GM12878 (cell line): ENCODE results near the gene MAD1L1. TPM values are rescaled to one million over a fixed set of nuclear protein-coding genes. Genes with fewer than 3 reads are reported as not detected.

Experiments
- ATAC-seq: fragments of 200-7000 bp; cut with Tn5 transposase; 3 replicates; pipeline ENCODE4 v1.9.1; 2020; ENCODE audit warnings: mild to moderate bottlenecking, moderate library complexity
- BruUV-seq: library from RNA; stranded (reverse); fragments of 400-500 nt; replicated peaks from 2 replicates; lab custom pipeline; 2021; lab: Mats Ljungman, UMichigan
- CTCF ChIA-PET: fragments of 300-600 bp; sonication (Branson Sonifier 250); formaldehyde crosslinking; extraction: SDS; loops from one replicate; lab custom pipeline; 2021; ENCODE audit warnings: inconsistent platforms; lab: Yijun Ruan, JAX
- POLR2A ChIA-PET: fragments of 350-600 bp; formaldehyde crosslinking; extraction: SDS; loops from one replicate; lab custom pipeline; 2021; ENCODE audit warnings: inconsistent platforms; lab: Charles Lee
- RAD21 ChIA-PET: fragments of 300-600 bp; sonication (Branson Sonifier 250); formaldehyde crosslinking; loops from one replicate; lab custom pipeline; 2023; ENCODE audit warnings: antibody characterized with exemption; ENCODE audit not compliant: unreplicated experiment; lab: Charles Lee
- SMC1A ChIA-PET: fragments of 300-600 bp; sonication (Branson Sonifier 250); formaldehyde crosslinking; loops from one replicate; lab custom pipeline; 2023; ENCODE audit not compliant: unreplicated experiment, uncharacterized antibody; lab: Charles Lee
- DNase-seq: peaks from one replicate; pipeline ENCODE4 v3.0.0-alpha.2; 2011; ENCODE audit warnings: low read depth, low spot score
- FAIRE-seq: peaks from 3 replicates; lab custom pipeline; 2011; peaks lifted over from hg19 to GRCh38; lab: Jason Lieb, UNC
- H2AFZ ChIP-seq: 2 replicates; pipeline ENCODE4 v1.6.0; 2011; ENCODE audit warnings: low read depth, low read length, control low read depth; ENCODE audit not compliant: control insufficient read depth
- H3K27ac ChIP-seq: 2 replicates; pipeline ENCODE4 v1.5.1; 2011; ENCODE audit warnings: control low read depth; ENCODE audit not compliant: control insufficient read depth, insufficient read depth
- H3K27me3 ChIP-seq, 2 experiments: replicated peaks in 1 of 2; 2 replicates each; pipeline versions ENCODE4 v1.6.0 to v1.6.1; 2011; ENCODE audit warnings: low read length in 1 of 2; ENCODE audit not compliant: control insufficient read depth in 2 of 2, insufficient read depth in 2 of 2
- H3K36me3 ChIP-seq, 2 experiments: 2 replicates each; pipeline ENCODE4 v1.5.1; 2011; ENCODE audit warnings: low read length in 1 of 2; ENCODE audit not compliant: control insufficient read depth in 2 of 2, insufficient read depth in 2 of 2
- H3K4me1 ChIP-seq: 2 replicates; pipeline ENCODE4 v1.6.1; 2011; ENCODE audit warnings: mild to moderate bottlenecking, low read length, moderate library complexity, mixed read lengths; ENCODE audit not compliant: control insufficient read depth, insufficient read depth
- H3K4me2 ChIP-seq: 2 replicates; pipeline ENCODE4 v1.6.0; 2011; ENCODE audit warnings: control low read depth; ENCODE audit not compliant: control insufficient read depth, insufficient read depth
- H3K4me3 ChIP-seq: fragments of 200-600 bp; sonication (generic); 2 replicates; pipeline ENCODE4 v1.5.1; 2016
- H3K79me2 ChIP-seq: 2 replicates; pipeline ENCODE4 v1.6.0; 2011; ENCODE audit warnings: low read length; ENCODE audit not compliant: control insufficient read depth, insufficient read depth
- H3K9ac ChIP-seq: 2 replicates; pipeline ENCODE4 v1.8.0; 2011; ENCODE audit warnings: low read length, control low read depth, mixed read lengths; ENCODE audit not compliant: control insufficient read depth, insufficient read depth
- H3K9me3 ChIP-seq: replicated peaks from 3 replicates; pipeline ENCODE4 v1.5.1; 2011; ENCODE audit warnings: mild to moderate bottlenecking, low read length; ENCODE audit not compliant: control insufficient read depth, insufficient read depth
- H4K20me1 ChIP-seq: 2 replicates; pipeline ENCODE4 v1.6.0; 2011; ENCODE audit not compliant: control insufficient read depth, insufficient read depth
- ATF7 ChIP-seq: fragments of 450-650 bp; IDR thresholded peaks from 2 replicates; pipeline ENCODE4 v1.6.1; 2016; ENCODE audit warnings: low read depth, mild to moderate bottlenecking
- CHD4 ChIP-seq: fragments of 200-600 bp; sonication (generic); IDR thresholded peaks from 2 replicates; pipeline ENCODE4 v1.6.1; 2016; ENCODE audit warnings: mild to moderate bottlenecking
- EP300 ChIP-seq, 2 experiments: fragments of 150-350 bp in 1 of 2; IDR thresholded peaks; 2 replicates each; pipeline ENCODE4 v1.6.1; 2011 to 2012; ENCODE audit warnings: low read depth in 2 of 2, low read length in 2 of 2, borderline replicate concordance in 1 of 2, improper control_type of control experiment in 1 of 2, inconsistent platforms in 1 of 2; ENCODE audit not compliant: control insufficient read depth in 1 of 2
- IKZF1 ChIP-seq: fragments of 450-650 bp; conservative IDR thresholded peaks from 2 replicates; pipeline ENCODE4 v1.6.1; 2017; ENCODE audit warnings: antibody characterized with exemption, mild to moderate bottlenecking
- IKZF2 ChIP-seq, 2 experiments: fragments of 450-650 bp; IDR thresholded peaks; 2 replicates each; pipeline ENCODE4 v1.6.1; 2017; ENCODE audit warnings: mild to moderate bottlenecking in 2 of 2, moderate library complexity in 2 of 2
- SPI1 ChIP-seq: IDR thresholded peaks from 2 replicates; pipeline ENCODE4 v1.6.1; 2011; ENCODE audit warnings: low read depth, mild to moderate bottlenecking, low read length, moderate library complexity, borderline replicate concordance; ENCODE audit not compliant: insufficient read depth
- STAT1 ChIP-seq: fragments of 450-650 bp; conservative IDR thresholded peaks from 2 replicates; pipeline ENCODE4 v1.6.1; 2014; ENCODE audit warnings: antibody characterized with exemption, mild to moderate bottlenecking
- TCF12 ChIP-seq: IDR thresholded peaks from 2 replicates; pipeline ENCODE4 v1.6.1; 2011; ENCODE audit warnings: low read depth, mild to moderate bottlenecking, low read length
- ZNF274 ChIP-seq: IDR thresholded peaks from one replicate; pipeline ENCODE4 v1.8.0; 2011; ENCODE audit not compliant: insufficient read length, insufficient read depth
- ZNF384 ChIP-seq: IDR thresholded peaks from 2 replicates; pipeline ENCODE4 v1.6.1; 2012; ENCODE audit warnings: low read depth, mild to moderate bottlenecking, low read length, improper control_type of control experiment, borderline replicate concordance
- whole genome bisulfite sequencing: methylation state at CpG from one replicate; pipeline ENCODE4 v1.1.6; 2016; ENCODE audit warnings: low lambda C conversion rate; ENCODE audit not compliant: insufficient replicate concordance, insufficient coverage; ENCODE audit errors: missing lambda C conversion rate; 5-methylcytosine and 5-hydroxymethylcytosine counted together
- in situ Hi-C: fragments of 300-500 bp; cut with MboI; formaldehyde crosslinking; loops from 9 replicates; pipeline ENCODE4 v1.14.3; 2018; ENCODE audit warnings: mixed read lengths
- intact Hi-C: fragments of 100-400 bp; cut with micrococcal nuclease; formaldehyde crosslinking; loops from one replicate; pipeline ENCODE4 v1.14.2; 2022; ENCODE audit not compliant: unreplicated experiment
- polyA plus RNA-seq, 11 experiments: library from polyadenylated mRNA; depleted of rRNA in 4 of 11; unstranded in 6 of 11; stranded (reverse) in 5 of 11; fragments of >200 nt; fragmentation: Nextera tagmentation in 4 of 11; fragmentation: Illumina TruSeq in 1 of 11; extraction: Ambion mirVana in 4 of 11; extraction: Trizol in 1 of 11; gene quantifications; 1 replicate in 1 of 11; 2 replicates in 10 of 11; pipeline versions ENCODE4 v1.2.1 to v1.2.3, GENCODE V29; 2011 to 2016; ENCODE audit warnings: inconsistent platforms in 2 of 11, missing spikeins in 2 of 11, low read depth in 1 of 11
- total RNA-seq, 4 experiments: library from RNA; depleted of rRNA in 3 of 4; stranded (reverse); fragments of >200 nt in 3 of 4; fragmentation: Illumina TruSeq in 1 of 4; extraction: Trizol in 1 of 4; gene quantifications; 2 replicates each; pipeline versions ENCODE4 v1.2.1 to v1.2.3, GENCODE V29; 2013 to 2021
- TF ChIP-seq, protein P1 (sequence below): IDR thresholded peaks from 2 replicates; pipeline ENCODE4 v1.6.1; 2011; ENCODE audit warnings: mild to moderate bottlenecking, low read depth, low read length, moderate library complexity; ENCODE audit not compliant: insufficient replicate concordance
- TF ChIP-seq, protein P2 (sequence below): IDR thresholded peaks from 2 replicates; pipeline ENCODE4 v1.6.1; 2012; ENCODE audit warnings: mild to moderate bottlenecking, low read depth, low read length
- TF ChIP-seq, protein P3 (sequence below): fragments of 450-650 bp; IDR thresholded peaks from 2 replicates; pipeline ENCODE4 v1.6.1; 2017; ENCODE audit warnings: borderline replicate concordance

Gene MAD1L1
- total and polyA plus RNA-seq, 10 of the 15 experiments (the other 5 are each of a cell fraction or from before 2014, with no cell fraction given): 2.2 to 76.8 (median 38.3) TPM

DNA sequence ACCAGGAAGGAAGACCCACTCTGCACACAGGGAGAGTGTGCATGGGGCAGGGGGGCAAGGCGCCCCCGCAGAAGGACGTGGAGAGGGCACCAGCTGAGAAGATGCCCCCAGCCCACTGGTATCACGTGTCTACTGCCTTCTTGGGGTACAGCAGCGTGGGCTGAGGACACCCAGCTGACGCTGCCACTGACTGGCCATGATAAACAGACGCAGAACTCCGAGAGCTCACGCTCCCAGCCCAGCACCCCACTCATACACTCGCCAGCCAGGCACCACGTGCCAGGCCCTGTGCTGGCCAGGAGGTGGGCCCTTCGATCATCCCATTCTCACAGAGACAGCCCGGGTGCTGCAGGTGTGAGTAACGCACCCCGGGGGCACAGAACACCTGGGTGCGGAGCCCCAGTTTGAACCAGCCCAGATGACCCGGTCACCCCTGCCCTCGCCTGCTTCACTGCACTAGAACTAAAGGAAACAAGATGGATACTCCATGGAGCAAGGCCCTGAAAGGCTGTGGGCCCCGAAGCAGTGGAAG, 199.8 kb downstream of the MAD1L1 start (continued):
- TF ChIP-seq, protein P1, sequence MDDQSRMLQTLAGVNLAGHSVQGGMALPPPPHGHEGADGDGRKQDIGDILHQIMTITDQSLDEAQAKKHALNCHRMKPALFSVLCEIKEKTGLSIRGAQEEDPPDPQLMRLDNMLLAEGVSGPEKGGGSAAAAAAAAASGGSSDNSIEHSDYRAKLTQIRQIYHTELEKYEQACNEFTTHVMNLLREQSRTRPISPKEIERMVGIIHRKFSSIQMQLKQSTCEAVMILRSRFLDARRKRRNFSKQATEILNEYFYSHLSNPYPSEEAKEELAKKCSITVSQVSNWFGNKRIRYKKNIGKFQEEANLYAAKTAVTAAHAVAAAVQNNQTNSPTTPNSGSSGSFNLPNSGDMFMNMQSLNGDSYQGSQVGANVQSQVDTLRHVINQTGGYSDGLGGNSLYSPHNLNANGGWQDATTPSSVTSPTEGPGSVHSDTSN: no peak
- no peak for TF ChIP-seq EP300 (IDR thresholded peaks at IDR 0.05; ENCODE audit: borderline replicate concordance in 1 of 2, control insufficient read depth in 1 of 2, low read depth in 2 of 2, low read length in 2 of 2)
- TF ChIP-seq SPI1: no peak
- TF ChIP-seq ATF7: no peak

DNA sequence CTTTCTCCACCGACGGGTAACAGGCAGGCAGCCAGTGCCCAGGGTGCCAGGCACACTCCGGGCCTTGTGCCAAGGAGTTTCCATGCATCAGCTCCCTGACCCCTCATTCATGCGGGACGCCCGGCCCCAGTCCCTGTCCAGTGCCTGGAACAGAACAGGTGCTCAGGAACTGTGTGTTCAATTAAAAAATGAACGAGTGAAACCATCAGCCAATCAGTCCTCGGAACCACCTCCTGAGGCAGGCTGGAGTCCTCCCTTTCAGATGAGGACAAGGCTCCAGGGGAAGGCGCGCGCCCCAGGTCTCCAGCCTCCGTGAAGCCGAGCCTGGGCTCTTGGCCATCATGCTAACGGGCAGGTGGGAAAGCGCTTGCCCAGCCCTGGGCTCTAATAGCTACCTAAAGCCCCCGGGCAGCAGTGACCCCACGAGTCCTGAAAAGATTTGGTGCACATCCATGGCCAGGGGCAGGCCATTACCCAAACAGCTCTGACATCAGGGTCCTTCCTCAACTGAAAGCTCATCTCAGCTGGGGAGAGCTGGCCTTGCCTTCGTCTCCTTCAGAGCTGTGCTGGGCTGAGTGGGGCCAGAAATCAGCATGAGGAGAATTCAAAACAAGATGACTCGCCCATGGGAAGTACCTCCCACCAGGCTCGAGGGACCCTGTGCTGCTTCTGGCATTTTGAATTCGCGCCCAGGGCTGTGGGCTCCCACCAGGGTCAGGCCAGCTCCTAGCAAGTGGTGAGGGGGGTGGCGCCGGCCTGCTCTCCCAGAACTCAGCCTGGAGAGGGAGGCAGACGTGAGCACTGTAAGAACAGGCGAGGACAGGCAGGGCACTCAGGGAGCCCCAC, 200.5 kb downstream of the MAD1L1 start:
- Histone ChIP-seq H3K27me3 (no peaks in the 10 kb centered on the region), H3K4me2 (no peak overlapping the region), H3K27ac (no peak overlapping the region), H3K9me3 (peaks cover 4% of the 10 kb centered on the region; the same call in 2 of the 3 replicates), H4K20me1 (peaks cover 1% of the 10 kb centered on the region; the same call in 1 of the 2 replicates), H2AFZ (no peak overlapping the region), H3K36me3 (no peaks in the 10 kb centered on the region; a peak in 1 of 4 replicates), H3K4me1 (no peaks in the 10 kb centered on the region; the same call in 1 of the 2 replicates), H3K4me3 (no peak overlapping the region), H3K9ac (no peak overlapping the region), H3K79me2 (no peaks in the 10 kb centered on the region)
- SMC1A ChIA-PET: no interaction called here
- in situ Hi-C loops: no loop called here
- WGBS: 84% methylated on average over 26 of the region's 26 CpGs
- CTCF ChIA-PET: no interaction called here
- RAD21 ChIA-PET: no interaction called here
- intact Hi-C loops: no loop called here
- BruUV-seq: no TSS peak
- ATAC-seq (no peak), DNase-seq (no peak), FAIRE-seq (no peak)
- POLR2A ChIA-PET: no interaction called here
- no peak for TF ChIP-seq TCF12
- TF ChIP-seq, protein P2, sequence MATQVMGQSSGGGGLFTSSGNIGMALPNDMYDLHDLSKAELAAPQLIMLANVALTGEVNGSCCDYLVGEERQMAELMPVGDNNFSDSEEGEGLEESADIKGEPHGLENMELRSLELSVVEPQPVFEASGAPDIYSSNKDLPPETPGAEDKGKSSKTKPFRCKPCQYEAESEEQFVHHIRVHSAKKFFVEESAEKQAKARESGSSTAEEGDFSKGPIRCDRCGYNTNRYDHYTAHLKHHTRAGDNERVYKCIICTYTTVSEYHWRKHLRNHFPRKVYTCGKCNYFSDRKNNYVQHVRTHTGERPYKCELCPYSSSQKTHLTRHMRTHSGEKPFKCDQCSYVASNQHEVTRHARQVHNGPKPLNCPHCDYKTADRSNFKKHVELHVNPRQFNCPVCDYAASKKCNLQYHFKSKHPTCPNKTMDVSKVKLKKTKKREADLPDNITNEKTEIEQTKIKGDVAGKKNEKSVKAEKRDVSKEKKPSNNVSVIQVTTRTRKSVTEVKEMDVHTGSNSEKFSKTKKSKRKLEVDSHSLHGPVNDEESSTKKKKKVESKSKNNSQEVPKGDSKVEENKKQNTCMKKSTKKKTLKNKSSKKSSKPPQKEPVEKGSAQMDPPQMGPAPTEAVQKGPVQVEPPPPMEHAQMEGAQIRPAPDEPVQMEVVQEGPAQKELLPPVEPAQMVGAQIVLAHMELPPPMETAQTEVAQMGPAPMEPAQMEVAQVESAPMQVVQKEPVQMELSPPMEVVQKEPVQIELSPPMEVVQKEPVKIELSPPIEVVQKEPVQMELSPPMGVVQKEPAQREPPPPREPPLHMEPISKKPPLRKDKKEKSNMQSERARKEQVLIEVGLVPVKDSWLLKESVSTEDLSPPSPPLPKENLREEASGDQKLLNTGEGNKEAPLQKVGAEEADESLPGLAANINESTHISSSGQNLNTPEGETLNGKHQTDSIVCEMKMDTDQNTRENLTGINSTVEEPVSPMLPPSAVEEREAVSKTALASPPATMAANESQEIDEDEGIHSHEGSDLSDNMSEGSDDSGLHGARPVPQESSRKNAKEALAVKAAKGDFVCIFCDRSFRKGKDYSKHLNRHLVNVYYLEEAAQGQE: no peak
- no peak for TF ChIP-seq CHD4
- no peak for TF ChIP-seq STAT1
- TF ChIP-seq ZNF274: no peak
- TF ChIP-seq, protein P3, sequence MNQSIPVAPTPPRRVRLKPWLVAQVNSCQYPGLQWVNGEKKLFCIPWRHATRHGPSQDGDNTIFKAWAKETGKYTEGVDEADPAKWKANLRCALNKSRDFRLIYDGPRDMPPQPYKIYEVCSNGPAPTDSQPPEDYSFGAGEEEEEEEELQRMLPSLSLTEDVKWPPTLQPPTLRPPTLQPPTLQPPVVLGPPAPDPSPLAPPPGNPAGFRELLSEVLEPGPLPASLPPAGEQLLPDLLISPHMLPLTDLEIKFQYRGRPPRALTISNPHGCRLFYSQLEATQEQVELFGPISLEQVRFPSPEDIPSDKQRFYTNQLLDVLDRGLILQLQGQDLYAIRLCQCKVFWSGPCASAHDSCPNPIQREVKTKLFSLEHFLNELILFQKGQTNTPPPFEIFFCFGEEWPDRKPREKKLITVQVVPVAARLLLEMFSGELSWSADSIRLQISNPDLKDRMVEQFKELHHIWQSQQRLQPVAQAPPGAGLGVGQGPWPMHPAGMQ: no peak
- no peak for TF ChIP-seq ZNF384
- TF ChIP-seq IKZF2 (IDR thresholded peaks at IDR 0.05): no peak
- TF ChIP-seq IKZF1: no peak
